ENCODE results near the gene CERS5.
"Not testable (repeated sequence)": the region's sequence is repeated elsewhere in the genome, so short reads cannot be mapped to it uniquely, and the experiment has no call there.

Gene CERS5

DNA sequence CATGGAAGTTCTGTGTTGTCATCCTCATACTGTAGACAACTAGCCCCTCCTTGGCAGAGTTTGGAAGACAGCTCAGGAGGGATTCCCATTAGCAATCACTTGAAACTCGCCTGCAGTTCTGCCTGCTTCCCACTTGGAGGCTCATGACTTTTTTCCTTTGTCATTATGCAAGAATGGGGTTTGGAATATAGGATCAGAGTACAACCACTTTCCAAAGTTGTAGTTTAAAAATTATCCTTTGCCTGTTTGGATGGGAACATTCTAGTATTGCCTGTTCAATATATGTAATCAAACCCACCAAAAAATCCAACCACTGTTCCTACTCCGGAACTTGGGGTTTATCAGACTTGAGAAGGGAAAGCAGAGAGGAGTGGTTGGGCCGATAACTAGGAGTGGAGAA, 65.5 kb downstream of the CERS5 start:
- peak in 1 of 2 experiments; percentile 52 for DNase-seq

- no peak for DNase-seq
Observed at GRCh38 chr12:50100561-50100960, 66.6 kb downstream of the CERS5 start.

- DNase-seq: no peak
Observed at GRCh38 chr12:50099302-50100008, 67.7 kb downstream of the CERS5 start.

DNA sequence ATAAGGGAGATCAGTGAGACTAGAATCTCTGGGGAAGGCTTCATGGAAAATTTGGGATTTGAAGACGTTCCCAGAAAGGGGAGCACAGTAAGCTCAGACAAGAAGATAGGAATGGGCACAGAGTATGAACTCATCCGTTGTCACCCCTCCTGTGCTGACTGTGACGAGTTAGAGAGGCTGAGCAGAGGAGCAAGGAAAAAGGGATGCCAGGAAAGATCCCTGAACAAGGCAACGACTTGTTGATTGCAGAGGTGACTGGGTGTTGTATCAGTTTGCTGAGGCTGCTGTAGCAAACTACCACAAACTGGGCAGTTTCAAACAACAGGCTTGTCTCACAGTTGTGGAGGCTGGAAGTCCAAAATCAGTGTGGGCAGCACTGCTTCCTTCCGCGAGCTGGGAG, 69.2 kb downstream of the CERS5 start:
- no peak for DNase-seq

GRCh38 chr12:50090391-50090790, 76.8 kb downstream of the CERS5 start:
- DNase-seq: no peak

DNA sequence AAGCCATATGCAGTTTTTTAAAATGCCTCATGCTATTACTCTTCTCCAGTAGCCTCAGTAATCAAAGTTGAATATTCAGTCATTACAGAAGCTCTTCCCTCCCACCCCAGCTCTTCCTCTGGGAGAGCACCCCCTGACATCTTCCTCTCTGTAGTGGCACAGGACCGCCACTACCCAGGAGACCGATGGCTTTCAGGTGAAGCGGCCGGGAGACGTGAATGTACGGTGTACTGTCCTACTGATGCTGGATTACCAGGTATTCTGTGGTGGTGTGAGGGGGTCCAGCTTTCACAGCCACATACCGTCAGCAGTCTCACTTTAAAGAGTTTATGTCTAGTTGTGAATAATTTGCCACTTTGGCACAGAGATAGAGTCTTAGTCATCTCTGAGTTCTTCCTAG, 77.4 kb downstream of the CERS5 start:
- DNase-seq: no peak

DNA sequence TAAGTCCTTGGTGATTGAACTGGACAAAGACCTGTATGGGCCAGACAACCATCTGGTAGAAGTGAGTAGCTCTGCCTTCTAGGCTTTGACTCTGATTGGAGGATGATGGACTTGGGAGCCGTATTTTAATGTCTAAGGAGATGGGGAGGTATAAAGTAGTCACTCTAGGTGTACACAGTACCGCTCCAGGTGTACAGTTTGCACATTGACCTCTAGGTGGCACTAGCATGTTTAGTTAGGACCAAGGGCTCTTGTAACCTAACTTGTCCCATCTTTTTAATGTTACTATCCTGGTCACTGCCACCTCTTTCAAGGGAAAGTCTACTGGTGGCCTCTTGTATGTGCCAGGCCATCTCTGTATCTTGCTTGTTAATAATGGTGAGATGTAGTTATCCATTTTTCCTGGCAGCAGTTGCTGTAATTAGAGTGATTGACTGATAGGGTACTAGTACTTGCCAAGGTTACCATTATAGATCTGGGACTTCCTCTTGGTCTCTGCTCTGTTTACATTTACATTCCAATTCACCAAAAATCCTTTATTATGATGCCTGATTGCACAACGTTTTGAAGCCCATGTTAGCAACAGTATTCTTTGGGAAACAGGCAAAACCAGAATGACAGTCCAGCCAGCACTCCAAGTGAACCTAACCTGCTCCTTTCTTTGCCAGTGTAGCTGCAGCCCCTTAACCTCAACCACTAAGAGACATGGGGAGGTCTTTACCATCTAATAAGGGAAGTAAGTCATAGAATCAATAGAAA, 78.4 kb downstream of the CERS5 start:
- peak; percentile 34 to 61 for DNase-seq

- peak in 1 of 2 experiments; percentile 11 for DNase-seq
Observed at GRCh38 chr12:50087995-50088394, 79.2 kb downstream of the CERS5 start.

- DNase-seq: no peak
Observed at GRCh38 chr12:50087151-50087550, 80.0 kb downstream of the CERS5 start.

GRCh38 chr12:50086148-50086547, 81.0 kb downstream of the CERS5 start:
- no peak for DNase-seq

DNA sequence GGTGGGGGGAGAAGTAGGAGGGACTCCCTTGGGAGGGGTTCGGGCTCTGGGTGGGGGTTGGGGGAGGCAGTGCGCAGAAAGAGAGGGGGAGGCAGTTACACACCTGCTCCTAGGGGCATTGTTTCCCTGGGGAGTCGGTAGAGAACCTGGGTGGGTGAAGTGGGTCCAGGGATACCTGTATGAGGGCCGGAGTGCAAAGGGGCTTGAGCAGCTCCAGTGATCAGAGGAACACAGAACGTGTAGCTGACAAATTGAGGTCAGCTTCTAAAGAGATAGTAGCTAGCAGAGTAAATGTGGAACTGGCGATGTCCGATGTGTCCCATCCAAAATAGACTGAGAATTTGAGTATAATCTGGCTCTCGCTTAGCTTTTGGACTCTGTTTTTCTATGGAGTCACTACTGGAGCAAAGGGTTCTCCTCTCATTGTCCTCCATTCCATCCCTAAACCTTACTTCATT, 81.5 kb downstream of the CERS5 start:
- DNase-seq: no peak

- DNase-seq: peak; percentile 87 to 92
Observed at GRCh38 chr12:50084775-50085614, 82.2 kb downstream of the CERS5 start, which contains the start of gene SMARCD1. Gene SMARCD1 (plus strand): TSS chr12:50085342. CDS start chr12:50085370, 28 bp downstream.

DNA sequence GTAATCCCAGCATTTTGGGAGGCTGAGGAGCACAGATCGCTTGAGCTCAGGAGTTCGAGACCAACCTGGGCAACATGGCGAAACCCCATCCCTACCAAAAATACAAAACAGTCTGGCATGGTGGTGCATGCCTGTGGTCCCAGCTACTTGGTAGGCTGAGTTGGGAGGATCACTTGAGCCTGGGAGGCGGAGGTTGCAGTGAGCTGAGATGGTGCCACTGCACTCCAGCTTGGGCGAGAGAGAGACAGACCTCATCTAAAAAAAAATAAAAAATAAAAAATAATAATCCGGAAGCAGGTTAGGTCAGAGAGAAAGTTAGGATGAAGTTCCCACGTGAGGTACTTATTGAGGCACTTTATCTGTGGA, 82.8 kb downstream of the CERS5 start:
- DNase-seq: not testable (repeated sequence)

DNA sequence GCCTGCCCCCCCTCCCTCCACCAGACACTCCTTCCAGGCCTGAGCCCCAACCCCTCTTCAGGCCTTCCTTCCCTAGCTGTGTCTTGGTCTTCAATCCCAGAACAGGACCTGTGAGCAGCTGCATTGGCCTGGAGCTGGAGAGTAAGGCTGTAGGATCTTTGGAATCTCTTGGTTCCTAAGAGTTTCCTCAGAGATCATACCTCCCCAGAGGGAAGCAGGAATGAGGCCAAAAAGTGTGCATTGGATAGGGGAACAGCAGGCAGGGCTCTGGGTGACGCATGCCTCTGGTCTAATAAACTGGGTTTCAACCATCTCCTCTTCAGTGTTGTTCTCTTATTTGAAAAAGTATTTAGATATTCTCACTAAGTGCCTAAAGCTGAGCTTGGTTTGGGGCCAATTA, 83.9 kb downstream of the CERS5 start:
- no peak for DNase-seq

DNA sequence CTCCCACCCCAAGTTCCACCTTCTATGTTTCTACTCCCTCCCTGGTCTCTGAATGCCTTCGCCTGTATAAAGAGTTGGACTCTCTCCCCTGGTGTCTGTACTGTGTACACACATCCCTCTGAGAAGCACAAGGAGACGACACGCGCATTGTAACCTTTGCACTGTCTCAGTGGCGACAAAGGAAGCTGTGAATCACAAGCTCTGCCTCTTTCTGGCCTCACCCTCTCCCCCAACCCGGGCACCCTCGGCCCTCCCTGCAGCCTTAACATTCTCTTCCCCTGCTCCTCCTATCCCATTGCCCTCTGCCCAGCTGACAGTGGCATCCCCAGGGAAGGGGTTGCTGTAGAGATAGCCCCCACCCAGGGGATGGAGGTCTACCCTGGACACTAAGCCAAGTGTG, 84.5 kb downstream of the CERS5 start:
- DNase-seq: no peak

DNA sequence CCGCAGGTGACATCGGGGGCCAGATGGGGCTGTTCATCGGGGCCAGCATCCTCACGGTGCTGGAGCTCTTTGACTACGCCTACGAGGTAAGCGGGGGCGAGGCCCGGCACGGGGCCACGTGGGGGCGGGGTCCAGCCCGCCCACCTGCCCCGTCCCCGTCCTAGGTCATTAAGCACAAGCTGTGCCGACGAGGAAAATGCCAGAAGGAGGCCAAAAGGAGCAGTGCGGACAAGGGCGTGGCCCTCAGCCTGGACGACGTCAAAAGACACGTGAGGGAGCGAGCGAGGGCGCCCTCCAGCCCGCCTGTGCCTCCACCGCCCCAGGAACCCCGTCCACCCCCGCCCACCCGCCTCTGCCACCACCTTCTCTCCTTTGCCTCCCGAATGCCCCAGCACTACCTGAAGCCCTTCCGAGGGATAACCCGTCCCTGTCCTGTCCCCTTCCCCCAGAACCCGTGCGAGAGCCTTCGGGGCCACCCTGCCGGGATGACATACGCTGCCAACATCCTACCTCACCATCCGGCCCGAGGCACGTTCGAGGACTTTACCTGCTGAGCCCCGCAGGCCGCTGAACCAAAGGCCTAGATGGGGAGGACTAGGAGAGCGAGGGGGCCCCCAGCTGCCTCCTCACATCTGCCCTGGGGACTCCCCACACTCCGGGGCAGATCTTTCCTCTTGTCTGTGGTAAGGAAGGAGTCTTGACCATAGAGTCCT, 85.9 kb downstream of the CERS5 start:
- DNase-seq: no peak

DNA sequence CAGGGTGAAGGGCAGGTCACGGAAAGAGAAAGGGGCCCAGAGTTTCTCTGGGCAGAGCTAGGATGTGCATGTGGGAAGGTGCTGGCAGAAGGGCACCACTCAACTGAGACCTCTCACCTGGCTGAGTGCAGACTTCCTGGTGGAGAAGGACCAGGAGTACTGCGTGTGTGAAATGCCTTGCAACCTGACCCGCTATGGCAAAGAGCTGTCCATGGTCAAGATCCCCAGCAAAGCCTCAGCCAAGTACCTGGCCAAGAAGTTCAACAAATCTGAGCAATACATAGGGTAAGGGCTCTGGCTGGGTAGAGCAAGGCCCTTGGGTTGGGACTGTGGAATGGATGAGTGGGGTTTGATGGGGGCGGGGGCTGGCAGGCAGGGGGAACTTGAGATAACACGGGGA, 87.4 kb downstream of the CERS5 start:
- DNase-seq: no peak

Data from SW 1271 (cell line).